EH (cell line): ENCODE measurements around the gene AP3D1.

Experiments
- DNase-seq: peaks from one replicate; pipeline ENCODE4 v3.0.0-alpha.2; 2015; ENCODE audit warnings: low read depth

Gene AP3D1

DNA sequence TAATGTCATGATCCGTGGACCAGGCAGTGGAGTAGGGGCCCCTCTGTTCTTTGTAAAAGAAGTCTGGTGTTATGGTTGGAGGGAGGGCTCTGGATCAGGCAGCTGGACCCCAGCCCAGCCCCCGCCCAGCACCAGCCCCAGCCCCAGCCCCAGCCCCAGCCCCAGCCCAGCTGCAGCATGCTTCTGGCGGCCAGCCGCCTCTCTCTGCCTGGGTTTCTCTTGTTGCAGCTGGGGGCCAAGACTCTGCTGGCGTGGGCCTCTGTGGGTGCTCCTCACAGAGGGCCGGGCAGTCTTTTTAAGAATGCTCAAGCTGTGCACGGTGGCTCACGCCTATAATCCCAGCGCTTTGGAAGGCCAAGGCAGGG is 30.2 kb upstream of the AP3D1 start:
- DNase-seq, result no peak

DNA sequence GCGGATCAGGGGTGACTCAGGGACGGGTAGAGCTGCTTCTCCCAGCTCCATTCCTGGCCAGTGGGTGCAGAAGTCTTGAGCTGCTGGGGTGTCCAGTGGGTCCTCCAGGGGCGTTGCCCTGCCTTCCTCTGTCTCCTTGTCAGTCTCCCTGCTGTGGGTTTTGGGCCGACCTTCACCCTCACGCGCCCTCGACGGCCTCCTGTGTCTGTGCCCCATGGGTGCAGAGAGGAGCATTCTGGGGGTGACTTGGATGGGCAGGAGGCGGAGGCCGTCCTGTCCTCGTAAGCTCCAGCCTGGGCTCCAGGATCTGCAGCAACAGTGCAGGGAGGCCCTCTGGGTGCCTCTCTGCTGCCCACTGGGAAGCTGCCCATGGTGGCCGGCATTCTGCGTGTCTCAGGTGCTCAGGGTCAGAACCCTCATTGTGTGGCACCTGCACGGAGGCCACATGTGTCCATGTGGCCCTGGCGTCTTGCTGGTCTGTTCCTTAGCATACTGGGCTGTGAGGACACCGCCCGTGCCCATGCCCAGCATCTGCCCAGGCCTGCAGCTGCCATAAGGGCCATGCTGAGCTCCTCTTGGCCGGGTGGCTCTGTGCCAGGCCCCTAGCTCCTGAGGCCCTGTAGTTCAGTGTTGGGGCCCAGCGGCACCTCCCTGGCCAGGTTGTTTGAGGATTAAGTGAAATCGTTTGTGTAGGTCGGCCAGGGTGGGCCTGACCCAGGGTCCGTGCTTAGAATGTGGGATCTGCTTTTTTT is 29.7 kb upstream of the AP3D1 start:
- no peak for DNase-seq

DNA sequence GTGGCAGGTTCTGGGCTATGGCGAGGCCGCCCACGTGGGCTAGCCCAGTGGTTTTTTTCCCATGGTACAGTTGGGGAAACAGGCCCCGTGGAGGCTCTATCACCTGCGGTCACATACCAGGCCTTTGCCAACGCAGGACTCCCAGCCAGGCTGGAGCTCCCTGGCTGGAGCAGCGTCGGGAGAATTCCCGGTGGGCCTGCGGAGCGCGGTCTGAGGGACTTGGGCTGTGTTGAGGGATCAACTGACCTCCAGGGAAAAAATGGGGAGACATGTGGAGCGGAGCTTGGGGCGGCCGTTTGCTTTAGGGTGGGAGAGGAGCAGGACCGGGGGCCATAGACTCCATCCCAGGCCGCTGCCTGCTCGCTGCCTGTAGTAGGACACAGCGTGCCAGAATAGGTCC is 28.7 kb upstream of the AP3D1 start:
- DNase-seq, result no peak

DNA sequence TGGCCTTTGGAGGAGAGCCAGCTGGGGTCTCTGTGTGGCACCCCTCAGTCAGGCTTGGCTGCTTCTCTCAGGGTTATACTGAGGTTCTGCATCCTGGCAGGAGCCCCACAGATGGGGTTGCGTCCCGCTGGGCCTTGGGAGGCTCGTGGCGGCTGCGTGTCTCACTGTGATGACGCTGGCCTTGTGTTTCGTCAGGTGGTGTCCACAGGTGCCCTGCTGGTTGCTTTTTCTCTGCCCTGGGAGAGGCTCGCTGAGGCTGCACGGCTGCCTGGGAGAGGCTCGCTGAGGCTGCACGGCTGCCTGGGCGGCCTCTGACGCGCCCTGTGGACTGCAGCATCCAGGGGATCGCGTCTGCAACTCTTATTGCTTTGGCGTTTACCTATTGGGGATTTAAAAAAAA is 27.7 kb upstream of the AP3D1 start:
- DNase-seq, result no peak

DNA sequence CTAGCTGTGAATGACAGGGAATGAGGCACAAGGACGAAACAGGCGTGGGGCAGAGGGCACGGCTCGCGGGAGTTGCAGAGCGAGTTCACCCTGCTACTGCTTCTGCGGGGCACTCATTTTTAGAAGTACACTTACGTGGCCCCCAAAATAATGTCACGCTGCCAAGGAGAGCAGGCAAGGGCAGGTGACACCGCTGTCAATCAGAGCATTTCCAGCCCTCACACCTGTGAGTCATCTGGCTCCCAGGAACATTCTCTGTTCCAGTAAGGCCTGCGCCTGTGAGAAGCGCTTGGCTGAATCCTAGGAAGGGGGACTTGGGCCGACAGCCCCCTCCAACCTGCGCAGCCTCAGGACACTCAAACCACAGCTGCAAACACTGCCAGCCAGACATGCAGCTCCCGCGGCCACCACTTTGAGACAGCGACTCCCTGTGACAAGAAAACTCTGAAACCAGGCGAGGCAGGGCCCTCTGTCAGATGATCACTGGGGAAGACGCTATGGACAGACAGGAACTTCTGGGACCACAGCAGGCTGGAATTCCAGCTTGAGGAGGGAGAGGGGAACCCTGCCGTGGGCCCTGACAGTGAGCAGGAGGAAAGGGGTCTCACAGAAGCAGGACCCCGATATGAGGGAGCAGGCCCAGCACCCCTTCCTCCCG is 25.1 kb upstream of the AP3D1 start:
- no peak for DNase-seq

DNA sequence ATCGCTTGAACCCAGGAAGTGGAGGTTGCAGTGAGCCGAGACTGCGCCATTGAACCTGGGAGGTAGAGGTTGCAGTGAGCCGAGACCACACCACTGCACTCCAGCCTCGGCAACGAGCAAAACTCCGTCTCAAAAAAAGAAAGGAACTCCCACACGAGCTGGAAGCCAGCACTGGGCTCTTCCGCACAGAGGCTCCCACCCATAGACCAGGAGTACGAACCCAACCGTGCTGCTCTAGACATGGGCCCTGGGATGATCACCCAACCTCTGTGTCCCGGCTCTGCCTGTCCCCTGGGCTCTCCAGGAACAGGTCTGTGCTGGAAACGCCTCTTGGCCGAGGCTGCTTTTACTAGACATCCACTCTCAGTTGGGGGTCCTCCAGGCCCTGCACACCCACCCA is 24.4 kb upstream of the AP3D1 start:
- no peak for DNase-seq

DNA sequence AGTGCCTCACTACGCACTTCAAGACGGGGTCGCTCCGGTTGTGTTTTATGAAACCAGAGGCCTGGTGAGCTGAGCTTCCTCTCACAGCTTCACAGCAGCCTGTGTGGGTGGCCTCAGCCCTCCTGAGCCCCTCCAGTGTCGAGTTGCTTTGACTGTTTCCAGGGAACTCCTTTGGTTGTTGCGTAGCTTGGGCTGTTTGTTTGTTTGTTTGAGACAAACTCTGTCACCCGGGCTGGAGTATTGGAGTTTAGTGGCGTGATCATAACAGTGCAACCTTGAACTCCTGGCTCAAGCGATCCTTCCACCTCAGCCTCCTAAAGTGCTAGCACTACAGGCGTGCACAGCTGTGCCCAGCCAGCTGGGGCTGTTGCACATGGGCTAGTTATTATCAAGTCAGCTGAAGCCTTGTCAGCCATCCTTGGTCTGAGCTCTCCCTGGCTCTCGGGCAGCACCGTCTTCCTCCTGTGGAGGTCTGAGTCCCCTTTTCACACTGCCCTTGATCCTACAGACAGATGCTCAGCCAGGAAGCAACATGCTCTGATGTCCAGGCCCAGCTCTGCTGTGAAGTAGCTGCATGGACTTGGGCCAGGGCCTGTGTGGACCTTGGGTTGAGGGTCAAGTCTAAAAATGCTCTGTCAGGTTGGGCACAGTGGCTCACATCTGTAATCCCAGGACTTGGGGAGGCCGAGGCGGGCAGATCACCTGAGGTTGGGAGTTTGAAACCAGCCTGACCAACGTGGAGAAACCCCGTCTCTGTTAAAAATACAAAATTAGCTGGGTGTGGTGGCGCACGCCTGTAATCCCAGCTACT is 22.6 kb upstream of the AP3D1 start:
- no peak for DNase-seq

DNA sequence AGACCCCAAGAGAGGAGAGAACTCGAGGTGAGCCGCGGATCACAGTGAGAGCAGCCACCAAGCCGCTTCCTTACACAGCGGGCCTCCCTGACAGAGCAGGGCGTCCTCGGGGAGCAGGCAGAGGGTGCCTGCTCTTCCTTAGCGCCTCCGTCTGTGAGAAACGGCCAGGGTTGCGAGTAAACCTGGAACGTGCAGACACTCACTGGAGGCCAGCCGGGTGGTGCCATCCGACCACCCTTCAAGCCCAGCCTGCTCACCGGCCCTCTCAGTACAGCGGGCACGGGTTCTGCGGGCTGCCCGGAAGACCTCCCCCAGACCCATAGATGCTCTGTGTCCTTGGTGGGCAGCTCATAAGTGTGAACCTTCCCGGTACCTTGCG is 22.0 kb upstream of the AP3D1 start:
- DNase-seq, result no peak

DNA sequence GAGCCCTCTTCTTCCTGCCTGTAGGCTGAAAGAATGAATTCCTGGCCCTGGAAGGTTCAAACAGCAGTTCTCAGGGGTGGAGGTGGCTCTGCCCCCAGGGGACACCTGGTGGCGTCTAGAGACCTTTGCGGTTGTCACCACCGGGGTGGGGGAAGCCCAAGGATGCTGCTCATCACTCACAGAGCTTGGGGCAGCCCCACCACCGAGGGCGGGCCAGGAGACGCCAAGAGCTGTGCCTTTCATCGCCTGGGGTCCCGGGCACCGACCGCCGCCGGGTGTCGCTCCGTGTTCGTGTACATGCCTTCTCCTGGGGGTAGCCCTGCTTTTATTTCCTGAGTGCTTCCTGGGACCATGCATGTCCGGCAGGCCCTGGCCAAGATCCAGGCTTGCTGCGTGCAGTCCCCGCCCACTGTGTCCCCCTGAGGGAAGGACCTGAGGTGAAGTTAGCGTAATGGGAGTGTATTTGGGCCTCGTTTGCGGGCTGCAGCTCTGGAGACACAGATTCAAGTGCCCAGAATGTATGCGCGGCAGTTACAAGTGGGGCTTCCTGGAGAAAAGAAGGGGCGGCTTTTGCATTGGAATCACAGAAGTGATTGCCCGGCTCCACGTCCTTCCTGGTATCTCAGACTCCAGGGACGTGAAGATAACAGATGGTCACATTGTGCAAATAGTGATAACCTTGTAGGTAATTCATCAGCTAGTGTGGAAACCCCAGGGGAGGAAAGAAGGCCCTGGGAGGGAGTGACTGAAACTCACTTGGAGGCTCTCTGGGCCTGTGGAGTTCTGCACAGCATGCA is 20.2 kb upstream of the AP3D1 start:
- no peak for DNase-seq

DNA sequence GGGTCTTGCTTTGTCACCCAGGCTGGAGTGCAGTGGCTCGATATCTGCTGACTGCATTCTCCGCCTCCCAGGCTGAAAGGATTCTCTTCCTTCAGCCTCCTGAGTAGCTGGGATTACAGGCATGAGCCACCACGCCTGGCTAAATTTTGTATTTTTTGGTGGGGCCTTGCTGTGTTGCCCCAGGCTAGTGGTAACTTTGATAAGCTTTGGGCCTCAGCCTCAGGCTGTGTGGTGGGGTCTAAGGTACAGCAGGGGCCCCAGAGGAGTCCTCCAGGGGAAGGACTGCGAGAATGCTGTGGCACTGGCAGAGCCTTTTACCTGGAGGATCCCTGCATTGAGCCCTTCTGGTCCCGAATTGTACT is 19.6 kb upstream of the AP3D1 start:
- no peak for DNase-seq

DNA sequence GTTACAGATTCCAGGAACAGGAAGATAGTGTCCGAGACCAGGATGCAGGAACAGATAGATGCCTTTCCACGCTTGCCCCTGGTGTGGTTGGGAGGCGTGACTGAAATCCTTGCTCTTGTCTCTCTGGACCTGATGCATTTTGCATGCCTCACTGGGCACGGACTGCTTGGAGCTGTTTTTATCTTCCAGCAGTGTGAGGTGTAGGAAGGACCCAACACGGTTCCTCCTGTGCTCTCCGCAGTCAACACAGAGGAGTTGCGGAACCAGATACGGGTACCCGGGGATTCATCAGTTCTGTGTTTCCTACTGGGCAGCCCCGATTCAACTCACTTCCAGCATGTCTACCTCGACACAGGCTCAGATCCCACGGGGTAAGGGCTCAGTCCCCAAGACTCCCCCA is 18.9 kb upstream of the AP3D1 start:
- DNase-seq, result no peak

DNA sequence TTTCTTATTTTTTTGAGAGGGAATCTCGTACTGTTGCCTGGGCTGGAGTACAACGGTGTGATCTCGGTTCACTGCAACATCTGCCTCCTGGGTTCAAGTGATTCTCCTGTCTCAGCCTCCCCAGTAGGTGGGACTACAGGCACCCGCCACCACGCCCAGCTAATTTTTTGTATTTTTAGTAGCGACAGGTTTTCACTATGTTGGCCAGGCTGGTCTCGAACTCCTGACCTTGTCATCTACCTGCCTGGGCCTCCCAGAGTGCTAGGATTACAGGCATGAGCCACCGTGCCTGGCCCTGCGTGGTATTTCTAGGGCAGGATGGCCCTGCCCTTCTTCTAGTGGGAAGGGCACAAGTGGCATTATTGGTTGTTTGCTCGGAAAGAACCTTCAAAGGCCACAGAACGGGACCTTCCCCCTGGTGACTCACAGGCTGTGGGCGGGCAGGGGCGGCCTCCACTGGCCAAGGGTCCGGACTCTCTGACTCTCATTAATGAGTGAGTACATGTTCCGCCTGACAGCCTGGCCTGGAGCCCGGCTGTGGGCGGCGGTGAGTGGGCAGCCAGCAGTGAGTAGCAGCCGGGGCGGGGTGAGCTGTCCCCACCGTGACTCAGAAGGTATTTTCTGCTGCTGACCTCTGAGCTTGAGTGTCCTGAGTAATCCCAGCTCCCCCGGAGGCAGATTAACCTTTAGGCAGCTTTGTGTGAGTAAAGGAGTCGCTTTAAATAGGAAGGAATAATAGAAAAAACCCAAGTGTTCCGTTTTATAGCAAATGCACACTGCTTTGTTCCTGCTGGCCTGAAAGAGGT is 17.5 kb upstream of the AP3D1 start:
- DNase-seq, result peak; percentile 99

DNA sequence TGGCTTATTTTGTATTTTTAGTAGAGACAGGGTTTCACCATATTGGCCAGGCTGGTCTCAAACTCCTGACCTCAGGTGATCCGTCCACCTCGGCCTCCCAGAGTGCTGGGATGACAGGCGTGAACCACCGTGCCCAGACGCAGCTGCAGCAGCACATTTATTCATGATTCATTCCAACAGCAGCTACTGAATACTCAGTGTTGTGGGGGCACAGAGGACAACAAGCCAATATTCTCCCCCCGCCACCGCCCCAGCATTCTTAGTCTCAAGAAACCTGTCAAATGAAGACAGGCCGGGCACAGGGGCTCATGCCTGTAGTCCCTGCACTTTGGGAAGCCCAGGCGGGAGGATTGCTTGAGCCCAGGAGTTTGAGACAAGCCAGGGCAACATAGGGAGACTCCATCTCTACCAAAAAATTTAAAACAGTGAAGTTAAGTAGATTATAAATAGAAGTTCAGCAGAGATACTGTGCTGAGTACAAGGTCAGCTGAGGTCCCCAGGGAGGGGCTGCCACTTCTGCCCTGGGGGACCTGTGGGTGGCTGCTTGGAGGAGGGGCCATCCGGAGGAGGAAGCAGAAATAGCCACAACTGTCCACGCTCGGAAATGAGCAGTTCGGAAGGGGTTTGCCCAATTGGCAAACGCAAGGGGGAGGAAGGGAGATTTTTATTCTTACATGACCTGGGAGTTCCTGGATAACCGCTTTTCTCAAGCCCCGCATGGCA is 16.7 kb upstream of the AP3D1 start:
- peak; percentile 77 for DNase-seq

DNA sequence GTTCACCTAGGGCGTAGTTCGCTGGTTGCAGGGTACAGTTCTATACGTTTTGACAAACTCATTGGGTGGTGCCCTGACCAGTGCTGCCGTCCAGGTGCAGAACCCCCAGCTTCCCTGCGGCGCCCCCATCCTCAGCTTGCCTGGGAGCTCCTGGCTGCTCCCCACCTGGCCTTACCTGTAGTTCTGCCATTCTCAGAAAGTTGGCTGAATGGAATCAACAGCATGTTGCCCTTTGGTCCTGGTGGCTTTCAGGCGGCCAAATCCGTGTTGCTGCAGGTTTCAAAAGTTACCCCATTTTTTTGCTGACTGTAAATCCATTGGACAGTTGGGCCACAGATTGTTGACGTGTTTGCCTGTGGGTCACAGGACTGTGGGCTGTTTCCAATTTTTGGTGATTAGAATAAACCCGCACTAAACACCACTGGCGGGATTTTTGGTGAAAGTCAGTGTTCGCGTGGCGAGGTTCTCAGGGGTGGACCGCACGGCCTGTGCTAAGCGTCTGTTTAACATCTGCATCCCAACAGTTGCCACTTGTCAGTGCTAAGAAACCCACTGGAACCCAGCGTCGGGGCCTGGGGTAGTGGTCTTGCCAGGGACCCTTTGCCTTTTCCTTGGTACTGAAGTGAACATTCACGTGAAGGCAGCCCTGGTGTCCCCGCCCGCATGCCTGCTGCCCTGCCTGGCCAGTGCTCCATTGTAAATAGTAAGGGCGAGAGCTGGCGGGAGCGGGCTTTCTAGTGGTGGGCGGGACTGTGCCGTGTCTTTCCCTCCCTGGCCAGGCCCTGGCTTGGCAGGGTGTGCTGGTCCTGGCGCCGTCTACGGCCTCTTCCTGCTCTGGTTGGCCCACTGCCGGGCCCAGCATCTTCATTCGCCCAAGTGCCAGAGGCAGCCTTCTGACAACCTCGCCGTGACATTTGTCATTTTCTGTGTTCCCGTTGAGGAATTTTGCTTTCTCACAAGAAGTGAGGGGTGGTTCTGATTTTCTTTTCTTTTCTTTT is 15.7 kb upstream of the AP3D1 start:
- DNase-seq, result peak; percentile 88

DNA sequence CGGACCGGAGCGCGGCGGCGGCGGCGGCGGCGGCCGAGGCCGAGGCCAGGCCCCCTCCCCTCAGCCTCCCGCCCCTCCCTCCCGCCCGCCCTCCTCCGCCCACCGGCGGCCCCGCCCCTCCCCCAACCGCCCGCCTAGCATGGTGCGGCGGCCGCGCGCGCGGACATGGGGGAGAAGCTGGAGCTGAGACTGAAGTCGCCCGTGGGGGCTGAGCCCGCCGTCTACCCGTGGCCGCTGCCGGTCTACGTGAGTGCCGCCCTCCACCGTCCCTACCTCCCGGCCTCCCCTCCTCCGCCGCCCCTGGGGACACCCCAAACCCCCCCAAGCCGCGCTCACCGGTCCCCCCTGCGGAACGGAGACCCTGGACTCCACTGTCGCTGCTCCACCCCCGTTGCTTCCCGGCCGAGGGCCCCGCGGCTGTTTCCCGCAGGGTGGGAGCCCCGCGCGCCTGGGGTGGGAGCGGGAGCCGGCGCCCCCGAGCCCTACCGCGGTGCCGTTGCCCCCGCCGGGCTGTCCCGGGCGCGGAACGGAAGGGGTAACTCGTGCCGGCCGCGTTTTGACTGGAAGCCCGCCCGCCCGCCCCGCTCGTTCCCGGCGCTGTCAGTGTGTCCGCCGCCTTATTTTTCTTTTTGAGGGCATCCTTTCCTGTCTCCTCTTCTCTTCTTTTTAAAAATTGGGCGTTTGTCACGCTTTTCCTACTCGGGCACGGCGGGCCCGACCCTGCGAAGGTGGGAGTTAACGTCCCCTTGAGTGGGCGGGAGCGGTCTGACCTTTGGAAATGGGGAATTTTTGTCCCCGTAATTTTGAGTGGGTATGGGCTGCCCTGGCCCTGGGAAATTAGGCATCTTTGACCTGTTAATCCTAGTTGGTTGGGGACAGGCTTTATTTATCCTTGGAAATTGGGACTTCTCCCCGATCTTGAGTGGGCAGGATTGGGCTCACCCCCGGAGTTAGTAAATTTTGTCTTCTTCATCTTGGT is 12.9 kb upstream of the AP3D1 start:
- DNase-seq, result peak; percentile 24

DNA sequence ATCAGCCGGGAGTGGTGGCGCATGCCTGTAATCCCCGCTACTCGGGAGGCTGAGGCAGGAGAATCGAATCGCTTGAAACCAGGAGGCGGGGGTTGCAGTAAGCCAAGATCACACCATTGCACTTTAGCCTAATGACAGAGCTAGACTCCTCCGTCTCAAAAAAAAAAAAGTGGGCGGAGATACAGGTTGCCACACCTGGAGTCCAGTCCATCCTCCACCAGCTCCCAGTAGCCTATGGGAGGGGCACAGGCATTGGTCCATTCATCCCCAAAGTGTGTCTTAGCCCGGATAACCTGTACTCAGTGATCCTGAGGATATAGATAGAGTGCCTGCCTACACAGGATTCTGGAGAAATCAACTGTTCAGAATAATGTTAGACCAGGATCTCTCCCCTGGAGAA is 9.0 kb upstream of the AP3D1 start:
- DNase-seq, result no peak

DNA sequence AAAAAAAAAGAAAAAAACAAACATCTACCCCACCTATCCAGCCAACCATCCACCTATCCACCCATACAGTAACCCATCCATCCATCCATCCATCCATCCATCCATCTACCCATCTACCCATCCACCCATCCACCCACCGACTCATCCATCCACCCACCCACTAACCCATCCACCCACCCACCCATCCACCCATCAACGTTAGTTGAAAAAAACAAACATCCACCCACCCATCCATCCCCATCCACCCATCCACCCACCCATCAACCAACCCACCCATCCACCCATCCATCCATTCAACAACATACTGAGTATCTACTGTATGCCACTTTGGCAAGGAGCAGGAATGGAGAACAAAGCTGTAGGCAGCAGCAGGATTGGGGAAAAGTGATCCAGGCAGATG is 6.1 kb upstream of the AP3D1 start:
- DNase-seq, result no peak

DNA sequence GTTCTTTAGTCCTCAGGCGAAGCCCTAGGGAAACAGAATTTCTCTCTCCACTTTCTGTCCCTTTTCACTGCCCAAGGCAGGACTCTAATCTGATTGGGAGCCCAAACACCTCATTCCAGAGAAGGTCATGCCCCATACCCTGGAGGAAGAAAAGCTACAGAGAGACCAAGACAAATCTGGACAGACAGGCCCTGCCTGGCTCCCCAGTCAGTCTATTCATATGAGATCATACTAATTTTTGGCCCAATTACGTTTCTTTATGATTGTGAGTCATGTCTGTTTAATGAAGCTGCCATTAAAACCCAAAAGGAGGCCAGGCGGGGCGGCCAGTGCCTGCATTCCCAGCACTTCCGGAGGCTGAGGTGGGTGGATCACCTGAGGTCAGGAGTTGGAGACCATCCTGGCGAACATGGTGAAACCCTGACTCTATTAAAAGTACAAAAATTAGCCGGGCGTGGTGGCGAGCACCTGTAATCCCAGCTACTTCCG is 3.3 kb upstream of the AP3D1 start:
- DNase-seq, result peak; percentile 98
